Measurements from ENCODE around the gene CYP2D6.

The CYP2D6 gene

GRCh38 chr22:42158456-42159132 is 28.0 kb upstream of the CYP2D6 start:
- Histone ChIP-seq H3K4me2 (ENCODE audit: insufficient read depth, low read length) (no peak overlapping the region), H3K9me3 (ENCODE audit: insufficient read depth, low read length, severe bottlenecking) (no peaks in the 10 kb centered on the region), H4K20me1 (ENCODE audit: insufficient read depth, low read length) (peaks cover 24% of the 10 kb centered on the region), H3K27me3 (ENCODE audit: insufficient read depth, low read length, poor library complexity) (no peaks in the 10 kb centered on the region), H3K4me1 (ENCODE audit: insufficient read depth, low read length) (no peaks in the 10 kb centered on the region), H3K9ac (ENCODE audit: low read depth, low read length) (no peak overlapping the region), H2AFZ (ENCODE audit: low read depth, low read length) (no peak overlapping the region), H3K4me3 (ENCODE audit: low read depth in 1 of 2, low read length in 2 of 2) (no peak overlapping the region), H3K79me2 (ENCODE audit: insufficient read depth, low read length) (peaks cover 4% of the 10 kb centered on the region; the same call in 1 of the 2 replicates), H3K36me3 (ENCODE audit: insufficient read depth, low read length) (peaks cover 70% of the 10 kb centered on the region), H3K27ac (ENCODE audit: low read length) (no peak overlapping the region)
- DNase-seq (no peak), ATAC-seq (ENCODE audit: insufficient read depth, low read depth) (no peak)
- TF ChIP-seq CTCF (IDR thresholded peaks at IDR 0.05; ENCODE audit: borderline replicate concordance, extremely low read depth, low read length, poor library complexity, severe bottlenecking) (no peak), EZH2 (IDR thresholded peaks at IDR 0.05; ENCODE audit: borderline replicate concordance, low read depth, low read length, severe bottlenecking) (no peak)

- no peak overlapping the region for H3K27ac ChIP-seq (ENCODE audit: low read length)
- H3K9ac ChIP-seq (ENCODE audit: low read depth, low read length), result no peak overlapping the region
- H3K4me3 ChIP-seq (ENCODE audit: low read depth in 1 of 2, low read length in 2 of 2), result no peak overlapping the region
- peaks cover 53% of the 10 kb centered on the region for H3K36me3 ChIP-seq (ENCODE audit: insufficient read depth, low read length)
- no peaks in the 10 kb centered on the region for H3K9me3 ChIP-seq (ENCODE audit: insufficient read depth, low read length, severe bottlenecking)
- no peak overlapping the region for H2AFZ ChIP-seq (ENCODE audit: low read depth, low read length)
- no peaks in the 10 kb centered on the region for H3K4me1 ChIP-seq (ENCODE audit: insufficient read depth, low read length)
- TF ChIP-seq CTCF (IDR thresholded peaks at IDR 0.05; ENCODE audit: borderline replicate concordance, extremely low read depth, low read length, poor library complexity, severe bottlenecking) (no peak), EZH2 (IDR thresholded peaks at IDR 0.05; ENCODE audit: borderline replicate concordance, low read depth, low read length, severe bottlenecking) (no peak)
- H3K79me2 ChIP-seq (ENCODE audit: insufficient read depth, low read length), result no peaks in the 10 kb centered on the region
- DNase-seq (no peak), ATAC-seq (ENCODE audit: insufficient read depth, low read depth) (no peak)
- H3K27me3 ChIP-seq (ENCODE audit: insufficient read depth, low read length, poor library complexity), result no peaks in the 10 kb centered on the region
- peaks cover 11% of the 10 kb centered on the region for H4K20me1 ChIP-seq (ENCODE audit: insufficient read depth, low read length)
- H3K4me2 ChIP-seq (ENCODE audit: insufficient read depth, low read length), result no peak overlapping the region
Measured at GRCh38 chr22:42156598-42156997, 26.0 kb upstream of the CYP2D6 start.

- H3K79me2 ChIP-seq (ENCODE audit: insufficient read depth, low read length), result no peaks in the 10 kb centered on the region
- H3K9ac ChIP-seq (ENCODE audit: low read depth, low read length), result no peak overlapping the region
- H3K4me2 ChIP-seq (ENCODE audit: insufficient read depth, low read length), result no peak overlapping the region
- no peaks in the 10 kb centered on the region for H3K4me1 ChIP-seq (ENCODE audit: insufficient read depth, low read length)
- H2AFZ ChIP-seq (ENCODE audit: low read depth, low read length), result no peak overlapping the region
- H4K20me1 ChIP-seq (ENCODE audit: insufficient read depth, low read length), result peaks cover 7% of the 10 kb centered on the region
- no peak for ATAC-seq (ENCODE audit: insufficient read depth, low read depth)
- no peak overlapping the region for H3K27ac ChIP-seq (ENCODE audit: low read length)
- peaks cover 52% of the 10 kb centered on the region for H3K36me3 ChIP-seq (ENCODE audit: insufficient read depth, low read length)
- H3K9me3 ChIP-seq (ENCODE audit: insufficient read depth, low read length, severe bottlenecking), result no peaks in the 10 kb centered on the region
- H3K27me3 ChIP-seq (ENCODE audit: insufficient read depth, low read length, poor library complexity), result no peaks in the 10 kb centered on the region
- TF ChIP-seq CTCF (IDR thresholded peaks at IDR 0.05; ENCODE audit: borderline replicate concordance, extremely low read depth, low read length, poor library complexity, severe bottlenecking), result no peak
- TF ChIP-seq EZH2 (IDR thresholded peaks at IDR 0.05; ENCODE audit: borderline replicate concordance, low read depth, low read length, severe bottlenecking), result no peak
- no peak overlapping the region for H3K4me3 ChIP-seq (ENCODE audit: low read depth in 1 of 2, low read length in 2 of 2)
- no peak for DNase-seq
Measured at GRCh38 chr22:42156121-42156520, 25.5 kb upstream of the CYP2D6 start.
